Measurements from ENCODE around the gene LYPD1. TPM values are rescaled to one million over a fixed set of nuclear protein-coding genes. Genes with fewer than 3 reads are reported as not detected.

Gene LYPD1
- total RNA-seq, 1 donor from 2014 or later = 24.5 TPM

- FAIRE-seq (no peak), DNase-seq (ENCODE audit: low spot score in 2 of 2) (no peak)
These were observed 65.4 kb downstream of the LYPD1 start for GRCh38 chr2:132604561-132604960.

GRCh38 chr2:132599556-132599955 lies 70.4 kb downstream of the LYPD1 start:
- no peak for FAIRE-seq
- no peak for DNase-seq (ENCODE audit: low spot score in 2 of 2)

GRCh38 chr2:132598536-132598935 lies 71.5 kb downstream of the LYPD1 start:
- no peak for FAIRE-seq
- DNase-seq (ENCODE audit: low spot score in 2 of 2) = no peak

- DNase-seq (ENCODE audit: low spot score in 2 of 2) (no peak), FAIRE-seq (no peak)
These were observed 72.2 kb downstream of the LYPD1 start for GRCh38 chr2:132597831-132598230.

GRCh38 chr2:132597166-132597565 lies 72.8 kb downstream of the LYPD1 start:
- DNase-seq (ENCODE audit: low spot score in 2 of 2) (no peak), FAIRE-seq (no peak)

GRCh38 chr2:132595693-132596092 lies 74.3 kb downstream of the LYPD1 start:
- DNase-seq (ENCODE audit: low spot score in 2 of 2) (no peak), FAIRE-seq (no peak)

- DNase-seq (ENCODE audit: low spot score in 2 of 2) = no peak
- FAIRE-seq = no peak
These were observed 74.8 kb downstream of the LYPD1 start for GRCh38 chr2:132595186-132595585.
